ENCODE results near the gene YOD1.

The YOD1 gene

GRCh38 chr1:207051191-207051943 lies at the start of gene YOD1:
TSS of gene YOD1 (minus strand) at chr1:207051208. CDS start at chr1:207051030, 178 bp downstream.
- DNase-seq = no peak

DNA sequence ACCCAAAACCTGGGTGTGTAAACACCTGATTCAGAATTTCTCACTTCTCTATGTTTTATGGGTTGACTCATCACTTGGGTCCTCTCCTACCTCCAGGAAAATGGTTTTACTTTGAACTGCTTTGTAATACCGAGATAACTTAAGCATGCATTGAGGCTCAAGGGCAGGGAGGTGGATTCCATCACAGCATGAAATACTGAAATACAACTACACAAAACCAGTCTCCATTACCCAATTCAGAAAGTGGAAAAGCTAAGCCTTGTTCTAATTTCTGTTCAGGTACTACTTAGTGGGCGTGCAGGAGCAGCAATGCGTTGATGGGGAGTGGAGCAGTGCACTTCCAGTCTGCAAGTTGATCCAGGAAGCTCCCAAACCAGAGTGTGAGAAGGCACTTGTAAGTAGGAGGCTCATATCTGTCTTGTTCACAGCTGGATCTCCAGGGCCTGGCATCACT lies 46.9 kb upstream of the YOD1 start:
- no peak for DNase-seq

DNA sequence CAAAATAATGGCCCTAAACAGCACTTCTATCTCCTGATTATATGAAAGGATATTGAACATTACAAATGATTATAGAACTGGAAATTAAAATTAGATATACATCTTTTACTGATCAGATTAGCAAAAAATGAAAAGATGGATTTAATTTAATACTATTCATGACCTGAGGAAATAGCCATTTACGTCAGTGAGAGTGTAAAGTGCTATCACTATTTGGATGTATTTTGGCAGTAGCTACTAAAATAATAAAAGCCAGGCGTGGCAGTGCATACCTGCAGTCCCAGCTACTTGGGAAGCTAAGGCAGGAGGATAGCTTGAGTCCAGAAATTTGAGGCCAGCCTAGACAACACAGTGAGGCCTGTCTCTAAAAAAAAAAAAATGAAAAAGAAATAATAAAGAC lies 42.9 kb upstream of the YOD1 start:
- DNase-seq = no peak

GRCh38 chr1:207091200-207091908 lies 40.3 kb upstream of the YOD1 start:
- DNase-seq = no peak

DNA sequence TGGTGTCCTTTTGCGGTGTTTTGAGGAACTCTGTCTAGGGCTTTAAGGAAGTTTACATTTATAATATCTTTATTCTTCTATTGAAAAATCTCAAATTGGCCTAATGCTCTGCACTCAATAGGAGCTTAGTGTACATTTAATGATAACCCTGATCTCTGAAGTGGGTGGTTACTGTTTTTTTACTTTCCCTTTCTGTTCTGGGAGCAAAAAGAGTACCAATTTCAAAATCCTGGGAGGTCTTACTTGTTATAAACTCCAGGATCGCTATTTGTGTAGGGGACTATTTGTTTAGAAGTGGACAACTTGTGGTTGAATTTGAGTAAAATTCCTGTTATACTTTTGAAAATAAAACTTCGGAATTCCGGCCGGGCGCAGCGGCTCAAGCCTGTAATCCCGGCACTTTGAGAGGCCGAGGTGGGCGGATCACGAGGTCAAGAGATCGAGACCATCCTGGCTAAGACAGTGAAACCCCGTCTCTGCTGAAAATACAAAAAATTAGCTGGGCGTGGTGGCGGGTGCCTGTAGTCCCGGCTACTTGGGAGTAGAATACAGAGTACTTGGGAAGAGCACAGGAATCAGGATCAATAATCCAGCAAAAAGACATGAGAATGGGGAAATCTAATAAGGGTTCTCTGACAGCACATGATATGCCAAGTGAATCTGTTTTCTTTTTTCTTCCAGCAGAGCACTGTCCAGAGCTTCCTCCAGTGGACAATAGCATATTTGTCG lies 38.8 kb upstream of the YOD1 start:
- DNase-seq = no peak

DNA sequence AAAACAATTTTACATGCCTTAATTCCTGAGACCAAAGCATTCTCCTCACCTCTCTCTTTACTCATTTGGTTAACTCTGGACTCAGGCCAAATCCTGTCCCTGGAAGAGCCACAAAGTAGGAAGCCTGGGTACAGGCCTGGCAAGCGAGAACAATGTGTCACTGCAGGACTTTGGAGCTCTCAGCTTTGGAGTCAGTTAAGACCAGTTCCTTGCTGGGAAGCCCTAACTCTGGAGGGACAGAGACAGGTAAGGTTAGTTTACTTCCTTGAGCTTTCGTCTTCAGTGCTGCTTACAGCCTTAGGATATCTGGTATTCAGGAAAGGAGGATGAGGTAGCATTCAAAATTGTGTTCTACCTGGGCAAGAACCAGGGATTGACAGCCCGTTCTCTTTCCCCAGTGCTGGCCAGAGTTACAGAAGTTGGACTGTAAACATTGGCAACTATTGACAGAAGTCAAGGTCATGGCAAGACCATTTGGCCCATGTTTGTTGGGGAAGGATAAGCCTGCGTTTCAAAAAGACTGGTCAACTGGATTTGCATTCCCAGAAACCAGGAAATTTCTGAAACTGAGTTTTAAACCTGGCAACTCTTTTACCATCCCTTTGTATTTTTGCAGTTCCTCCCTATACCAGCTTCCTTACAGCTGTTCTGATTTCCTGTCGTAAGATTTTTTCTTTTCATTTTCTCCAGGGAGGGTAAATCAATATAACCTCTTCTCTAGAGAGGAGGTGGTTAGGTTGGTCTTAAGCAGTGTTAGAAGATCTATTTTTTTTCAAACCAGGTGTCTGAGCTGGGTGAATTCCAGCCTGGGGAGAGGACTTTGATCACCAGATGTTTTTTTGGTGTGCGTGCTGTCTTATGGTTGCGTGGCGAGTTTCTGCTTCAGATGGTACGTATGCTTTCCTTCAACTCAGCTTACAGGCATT lies 38.0 kb upstream of the YOD1 start, which contains the start of gene C4BPB:
C4BPB (plus strand) TSS at position 160 of the 926 bp plus-strand sequence; CDS start at position 832, 672 bp downstream.
- DNase-seq = no peak

- no peak for DNase-seq
Measured at GRCh38 chr1:207088161-207088560, 37.2 kb upstream of the YOD1 start.

- DNase-seq = no peak
Measured at GRCh38 chr1:207085887-207086286, 34.9 kb upstream of the YOD1 start.

DNA sequence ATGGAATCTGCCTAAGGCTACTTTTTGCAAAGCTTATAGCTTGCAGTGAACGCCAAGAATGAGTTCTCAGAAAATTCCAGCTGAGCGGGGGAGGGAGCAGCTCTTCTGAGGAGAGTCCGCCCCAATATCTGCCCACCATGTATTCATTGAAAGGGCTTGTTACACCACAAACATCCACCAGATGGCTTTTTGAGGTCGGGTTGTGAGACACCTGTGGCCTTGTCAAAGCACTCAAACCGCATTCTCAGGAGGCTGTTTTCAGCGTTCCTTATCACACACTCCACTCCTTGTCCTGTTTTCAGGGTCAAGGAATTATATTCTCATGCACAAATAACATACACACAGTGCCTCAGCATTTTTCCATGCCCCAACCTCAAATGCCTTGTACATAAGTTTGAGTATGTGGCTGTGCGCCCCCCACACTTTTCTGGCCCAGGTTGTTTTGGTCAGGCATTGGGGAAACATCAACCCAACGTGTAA lies 33.7 kb upstream of the YOD1 start:
- no peak for DNase-seq

- no peak for DNase-seq
Measured at GRCh38 chr1:207084232-207084631, 33.2 kb upstream of the YOD1 start.

DNA sequence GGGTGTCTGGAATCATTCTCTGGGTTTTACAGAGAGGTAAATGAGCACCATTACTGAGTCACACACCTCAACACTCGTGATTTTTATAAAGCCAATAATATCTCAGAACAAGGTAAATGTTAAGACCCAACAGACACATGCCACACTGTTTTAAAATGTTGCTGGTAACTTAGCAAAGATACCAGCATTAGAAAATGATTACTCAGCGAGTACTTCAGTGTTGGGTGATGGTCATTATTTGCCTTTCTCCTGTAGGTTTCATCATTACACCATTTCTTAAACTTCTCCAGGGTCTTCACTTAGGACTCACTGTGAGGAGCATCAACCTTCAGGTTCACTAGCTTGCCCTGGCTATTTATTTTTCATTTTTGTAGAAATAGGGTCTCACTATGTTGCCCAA lies 30.8 kb upstream of the YOD1 start:
- no peak for DNase-seq

GRCh38 chr1:207081088-207081487 lies 30.1 kb upstream of the YOD1 start:
- no peak for DNase-seq

DNA sequence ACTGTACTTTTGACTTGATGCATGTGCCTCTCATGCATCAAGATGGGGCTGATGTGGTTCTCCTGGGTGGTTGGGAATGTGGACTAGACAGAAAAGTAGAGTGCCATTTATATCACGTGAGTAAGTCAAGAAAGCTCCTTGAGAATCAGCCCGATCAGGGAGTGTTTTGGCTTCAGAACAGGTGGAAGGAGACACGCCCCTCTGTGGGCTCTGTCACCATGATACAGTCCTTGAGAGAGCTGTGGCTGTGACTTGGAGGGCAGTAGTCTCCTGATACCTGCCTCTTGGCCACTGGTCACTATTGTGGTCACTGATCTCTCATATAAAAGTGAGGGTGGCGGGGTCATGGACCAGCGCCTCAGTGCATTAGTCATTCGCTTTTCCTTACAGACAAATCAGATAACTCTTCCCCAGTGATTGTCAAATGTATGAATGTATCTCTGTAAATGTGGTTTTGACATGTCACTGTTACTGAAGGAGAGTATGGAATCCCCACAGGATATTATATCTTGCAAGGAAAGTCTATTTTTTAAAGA lies 28.8 kb upstream of the YOD1 start:
- no peak for DNase-seq

DNA sequence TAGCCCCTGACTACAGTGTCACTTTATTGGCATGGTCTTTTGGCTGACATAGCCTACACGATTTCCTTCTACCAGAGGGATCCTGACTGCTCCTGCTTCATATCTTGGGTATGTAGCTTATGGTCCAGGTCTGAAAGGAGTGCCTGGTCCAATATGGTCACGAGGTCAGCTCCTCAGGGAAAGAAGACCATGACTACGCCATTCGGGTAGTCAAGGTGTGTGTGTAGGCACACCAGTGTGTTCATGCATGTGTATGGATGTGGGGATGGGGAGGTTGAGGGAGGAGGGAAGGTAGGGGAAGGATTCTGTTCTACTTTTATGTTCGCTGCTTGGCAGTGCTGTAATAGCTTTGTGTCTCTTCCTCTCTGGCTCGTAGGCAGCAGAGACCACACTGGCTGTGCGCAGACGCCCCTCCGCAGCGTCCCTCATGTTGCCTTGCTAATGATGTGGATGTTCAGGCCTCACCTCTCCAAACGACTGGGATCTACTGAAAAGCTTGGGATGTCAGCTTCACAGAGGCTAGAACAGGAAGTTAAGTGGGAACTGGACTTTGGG lies 27.6 kb upstream of the YOD1 start:
- DNase-seq = no peak

DNA sequence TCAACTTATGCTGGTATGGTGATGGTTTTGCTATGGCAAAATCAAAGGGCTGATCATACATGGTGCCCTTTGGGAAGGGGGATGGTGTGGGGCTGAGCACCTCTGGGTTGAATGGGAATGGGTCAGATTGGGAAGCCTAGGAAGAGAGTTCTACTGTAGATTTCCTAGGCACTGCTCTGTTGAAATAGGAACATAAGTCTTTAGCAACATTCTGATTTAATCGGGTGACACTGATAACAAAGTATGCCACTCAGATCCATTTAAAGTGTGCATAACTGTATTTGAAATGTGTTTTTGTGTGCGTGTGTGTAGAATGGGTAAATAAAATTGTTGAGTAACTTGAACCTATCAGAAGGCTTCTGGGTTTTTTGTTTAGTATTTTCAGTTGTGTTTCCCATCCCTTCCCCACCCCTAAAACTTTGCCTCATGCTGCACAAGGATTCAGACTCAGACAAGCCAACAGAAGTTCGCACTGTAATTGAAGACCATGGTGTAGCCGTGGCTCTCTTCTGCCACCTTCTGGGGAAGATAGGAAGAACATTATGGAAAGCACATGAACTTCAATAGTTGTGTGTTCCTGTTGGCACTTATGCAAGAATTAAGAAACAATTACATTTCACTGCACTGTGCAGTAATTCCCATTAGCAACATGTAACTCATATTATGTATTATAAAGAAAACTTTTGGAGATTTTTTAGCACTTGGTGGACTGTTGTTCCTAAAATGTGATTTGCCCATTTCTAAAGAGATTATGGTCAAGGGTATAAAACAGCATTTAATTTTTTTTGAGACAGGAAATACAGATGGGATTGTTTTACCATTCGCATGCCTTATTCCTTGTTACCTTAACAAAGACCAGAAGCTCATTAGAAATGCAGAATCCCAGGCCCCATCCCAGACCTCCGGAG lies 26.7 kb upstream of the YOD1 start:
- DNase-seq = peak; percentile 55 to 69

DNA sequence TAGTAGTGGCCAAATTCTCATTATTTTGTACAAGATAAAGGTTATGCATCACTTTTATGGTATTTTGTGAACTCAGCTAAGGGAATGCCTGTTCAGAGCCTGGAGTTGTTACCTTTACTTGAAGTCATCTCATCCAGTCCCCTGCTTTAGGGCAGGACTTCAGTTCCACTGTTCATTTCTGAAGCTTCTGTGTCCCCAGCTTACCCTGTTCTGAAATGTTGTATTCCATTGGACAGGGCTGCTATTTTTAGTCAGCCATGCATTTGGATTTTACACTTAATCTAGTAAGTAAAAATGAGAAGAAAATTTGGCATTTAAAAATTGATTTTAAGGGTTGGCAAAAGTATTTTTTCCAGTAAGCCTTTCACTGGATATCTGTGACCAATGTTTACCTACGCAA lies 26.0 kb upstream of the YOD1 start:
- DNase-seq = no peak

DNA sequence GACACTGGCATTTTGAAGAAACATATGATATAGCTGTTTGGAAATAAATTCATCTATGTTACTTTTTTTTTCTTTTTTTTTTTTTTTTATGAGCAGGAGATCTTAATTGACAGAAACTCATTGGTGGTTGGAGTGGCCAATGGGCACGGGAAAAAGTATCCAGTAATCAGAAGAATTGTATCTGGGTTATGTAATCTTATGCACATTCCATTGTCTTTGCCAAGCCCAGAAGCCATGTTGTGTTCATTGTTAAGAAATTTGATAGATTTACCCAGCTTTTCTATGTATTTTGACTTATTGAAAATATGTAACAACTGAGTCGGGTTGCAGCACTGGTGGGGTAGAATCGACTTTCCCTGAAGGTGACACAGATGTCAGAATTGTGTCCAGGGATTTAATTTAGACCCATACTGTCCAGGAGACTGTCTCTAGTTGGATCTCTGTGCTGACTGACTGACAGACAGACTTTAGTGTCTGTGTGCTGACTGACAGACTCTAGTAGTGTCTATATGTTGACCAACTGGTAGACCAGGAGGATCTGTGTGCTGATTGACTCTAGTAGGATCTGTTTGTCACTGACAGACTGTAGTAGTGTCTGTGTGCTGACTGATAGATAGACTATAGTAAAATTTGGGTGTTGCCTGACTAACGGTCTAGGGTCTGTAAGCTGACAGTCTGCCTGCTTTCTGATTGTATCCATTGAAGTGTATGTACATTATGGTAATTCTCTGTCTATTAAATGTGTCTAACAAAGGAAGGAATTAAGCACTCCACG lies 25.4 kb upstream of the YOD1 start:
- no peak for DNase-seq

- no peak for DNase-seq
Measured at GRCh38 chr1:207073906-207074820, 23.2 kb upstream of the YOD1 start.

GRCh38 chr1:207072233-207072632 lies 21.2 kb upstream of the YOD1 start:
- DNase-seq = no peak
